ENCODE data around the gene PKP1.

DNA sequence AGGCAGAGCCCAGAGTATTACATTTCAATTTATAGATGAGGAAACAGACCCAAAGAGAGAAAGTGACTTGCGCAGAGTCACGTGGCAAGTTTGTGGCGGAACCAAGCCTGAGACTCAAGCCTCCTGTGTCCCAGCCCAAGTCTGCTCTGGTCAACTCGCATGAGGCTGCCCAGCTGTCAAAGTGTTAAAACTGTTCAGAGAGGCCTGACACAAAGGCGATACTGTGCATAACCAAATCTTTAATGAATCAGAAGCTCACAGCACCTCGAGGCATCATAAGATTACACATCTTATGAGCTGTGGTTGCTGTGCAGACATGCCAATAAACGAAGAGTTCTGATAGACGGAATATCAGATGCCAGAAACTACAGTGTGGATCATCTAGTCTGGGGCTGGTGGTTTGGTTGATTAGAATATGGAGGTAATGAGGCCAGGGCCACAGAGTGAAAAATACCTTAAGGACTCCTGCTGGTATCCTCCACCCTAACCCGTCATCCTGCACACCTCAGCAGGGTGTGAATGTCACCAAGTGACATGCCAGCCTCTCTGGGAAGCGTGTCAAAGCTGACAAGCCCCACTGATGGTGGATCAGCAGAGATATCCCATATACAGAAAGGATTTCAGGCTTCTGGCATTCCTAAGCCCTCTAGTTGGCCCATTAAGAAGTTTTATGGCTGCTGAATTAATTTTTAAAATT, 52.0 kb downstream of the PKP1 start:
- TF ChIP-seq ZBTB8A (tag by site-specific recombination; IDR thresholded peaks at IDR 0.05) = no peak
- TF ChIP-seq, protein P1, sequence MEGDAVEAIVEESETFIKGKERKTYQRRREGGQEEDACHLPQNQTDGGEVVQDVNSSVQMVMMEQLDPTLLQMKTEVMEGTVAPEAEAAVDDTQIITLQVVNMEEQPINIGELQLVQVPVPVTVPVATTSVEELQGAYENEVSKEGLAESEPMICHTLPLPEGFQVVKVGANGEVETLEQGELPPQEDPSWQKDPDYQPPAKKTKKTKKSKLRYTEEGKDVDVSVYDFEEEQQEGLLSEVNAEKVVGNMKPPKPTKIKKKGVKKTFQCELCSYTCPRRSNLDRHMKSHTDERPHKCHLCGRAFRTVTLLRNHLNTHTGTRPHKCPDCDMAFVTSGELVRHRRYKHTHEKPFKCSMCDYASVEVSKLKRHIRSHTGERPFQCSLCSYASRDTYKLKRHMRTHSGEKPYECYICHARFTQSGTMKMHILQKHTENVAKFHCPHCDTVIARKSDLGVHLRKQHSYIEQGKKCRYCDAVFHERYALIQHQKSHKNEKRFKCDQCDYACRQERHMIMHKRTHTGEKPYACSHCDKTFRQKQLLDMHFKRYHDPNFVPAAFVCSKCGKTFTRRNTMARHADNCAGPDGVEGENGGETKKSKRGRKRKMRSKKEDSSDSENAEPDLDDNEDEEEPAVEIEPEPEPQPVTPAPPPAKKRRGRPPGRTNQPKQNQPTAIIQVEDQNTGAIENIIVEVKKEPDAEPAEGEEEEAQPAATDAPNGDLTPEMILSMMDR (tag by site-specific recombination; IDR thresholded peaks at IDR 0.05) = no peak
- TF ChIP-seq, protein P2, sequence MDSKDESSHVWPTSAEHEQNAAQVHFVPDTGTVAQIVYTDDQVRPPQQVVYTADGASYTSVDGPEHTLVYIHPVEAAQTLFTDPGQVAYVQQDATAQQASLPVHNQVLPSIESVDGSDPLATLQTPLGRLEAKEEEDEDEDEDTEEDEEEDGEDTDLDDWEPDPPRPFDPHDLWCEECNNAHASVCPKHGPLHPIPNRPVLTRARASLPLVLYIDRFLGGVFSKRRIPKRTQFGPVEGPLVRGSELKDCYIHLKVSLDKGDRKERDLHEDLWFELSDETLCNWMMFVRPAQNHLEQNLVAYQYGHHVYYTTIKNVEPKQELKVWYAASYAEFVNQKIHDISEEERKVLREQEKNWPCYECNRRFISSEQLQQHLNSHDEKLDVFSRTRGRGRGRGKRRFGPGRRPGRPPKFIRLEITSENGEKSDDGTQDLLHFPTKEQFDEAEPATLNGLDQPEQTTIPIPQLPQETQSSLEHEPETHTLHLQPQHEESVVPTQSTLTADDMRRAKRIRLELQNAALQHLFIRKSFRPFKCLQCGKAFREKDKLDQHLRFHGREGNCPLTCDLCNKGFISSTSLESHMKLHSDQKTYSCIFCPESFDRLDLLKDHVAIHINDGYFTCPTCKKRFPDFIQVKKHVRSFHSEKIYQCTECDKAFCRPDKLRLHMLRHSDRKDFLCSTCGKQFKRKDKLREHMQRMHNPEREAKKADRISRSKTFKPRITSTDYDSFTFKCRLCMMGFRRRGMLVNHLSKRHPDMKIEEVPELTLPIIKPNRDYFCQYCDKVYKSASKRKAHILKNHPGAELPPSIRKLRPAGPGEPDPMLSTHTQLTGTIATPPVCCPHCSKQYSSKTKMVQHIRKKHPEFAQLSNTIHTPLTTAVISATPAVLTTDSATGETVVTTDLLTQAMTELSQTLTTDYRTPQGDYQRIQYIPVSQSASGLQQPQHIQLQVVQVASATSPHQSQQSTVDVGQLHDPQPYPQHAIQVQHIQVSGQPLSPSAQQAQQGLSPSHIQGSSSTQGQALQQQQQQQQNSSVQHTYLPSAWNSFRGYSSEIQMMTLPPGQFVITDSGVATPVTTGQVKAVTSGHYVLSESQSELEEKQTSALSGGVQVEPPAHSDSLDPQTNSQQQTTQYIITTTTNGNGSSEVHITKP (tag by site-specific recombination; IDR thresholded peaks at IDR 0.05) = no peak
- TF ChIP-seq ZNF24 (tag by site-specific recombination; IDR thresholded peaks at IDR 0.05) = no peak
- no peak for TF ChIP-seq REST (tag by site-specific recombination; IDR thresholded peaks at IDR 0.05)
- no peak for TF ChIP-seq ZNF10 (tag by site-specific recombination; IDR thresholded peaks at IDR 0.05)
- no peak for TF ChIP-seq ZFP3 (tag by site-specific recombination; IDR thresholded peaks at IDR 0.05; ENCODE audit: low read depth)

All from HEK293 (cell line).